CD14-positive monocyte (primary cell): ENCODE measurements around the gene MORN1. TPM values are rescaled to one million over a fixed set of nuclear protein-coding genes. Genes with fewer than 3 reads are reported as not detected.

Experiments used
- DNase-seq, 3 donors: peaks; one replicate each; pipeline ENCODE4 v3.0.0-alpha.2; 2011 to 2022
- H2AFZ ChIP-seq: 2 replicates; pipeline ENCODE4 v1.6.0; 2012; ENCODE audit warnings: mild to moderate bottlenecking, low read depth, low read length, inconsistent platforms; ENCODE audit not compliant: insufficient read depth, poor library complexity, severe bottlenecking
- H3K27ac ChIP-seq, 2 donors: 1 replicate in 1 of 2; 2 replicates in 1 of 2; pipeline ENCODE4 v1.5.1; 2012 to 2013; ENCODE audit warnings: low read length in 2 of 2, control low read depth in 1 of 2, inconsistent platforms in 1 of 2, low read depth in 1 of 2, mild to moderate bottlenecking in 1 of 2
- H3K27me3 ChIP-seq, 2 donors: one replicate each; pipeline versions ENCODE4 v1.6.0 to v1.6.1; 2011 to 2013; ENCODE audit warnings: low read length in 2 of 2; ENCODE audit not compliant: control insufficient read depth in 2 of 2, insufficient read depth in 2 of 2
- H3K36me3 ChIP-seq, 2 donors: replicated peaks in 1 of 2; 1 replicate in 1 of 2; 2 replicates in 1 of 2; pipeline versions ENCODE4 v1.5.1 to v1.6.1; 2012 to 2013; ENCODE audit warnings: low read length in 2 of 2, control low read depth in 1 of 2, inconsistent platforms in 1 of 2, mild to moderate bottlenecking in 1 of 2; ENCODE audit not compliant: insufficient read depth in 2 of 2, control insufficient read depth in 1 of 2
- H3K4me1 ChIP-seq, 2 donors: 1 replicate in 1 of 2; 2 replicates in 1 of 2; pipeline versions ENCODE4 v1.5.1 to v1.6.1; 2012 to 2013; ENCODE audit warnings: low read length in 2 of 2, control low read depth in 1 of 2, inconsistent platforms in 1 of 2, mild to moderate bottlenecking in 1 of 2, moderate library complexity in 1 of 2; ENCODE audit not compliant: insufficient read depth in 2 of 2, control insufficient read depth in 1 of 2
- H3K4me2 ChIP-seq: replicated peaks from 2 replicates; pipeline ENCODE3; 2012; ENCODE audit warnings: low read length, moderate library complexity, mild to moderate bottlenecking; ENCODE audit not compliant: poor library complexity, severe bottlenecking; ENCODE audit errors: extremely low read depth
- H3K4me3 ChIP-seq, 3 experiments: fragments of 200-600 bp in 1 of 3; sonication (generic) in 1 of 3; replicated peaks in 1 of 3; 1 replicate in 2 of 3; 2 replicates in 1 of 3; pipeline ENCODE4 v1.5.1; 2011 to 2013; ENCODE audit warnings: low read length in 3 of 3, mild to moderate bottlenecking in 3 of 3, control low read depth in 2 of 3, low read depth in 2 of 3, inconsistent platforms in 1 of 3, moderate library complexity in 1 of 3
- H3K79me2 ChIP-seq: 2 replicates; pipeline ENCODE4 v1.6.0; 2012; ENCODE audit warnings: mild to moderate bottlenecking, control low read depth, inconsistent platforms, low read length, moderate library complexity; ENCODE audit not compliant: insufficient read depth
- H3K9ac ChIP-seq: 2 replicates; pipeline ENCODE4 v1.6.0; 2017; ENCODE audit warnings: low read length, mild to moderate bottlenecking; ENCODE audit not compliant: insufficient read depth, poor library complexity, severe bottlenecking
- H3K9me3 ChIP-seq, 2 donors: replicated peaks in 1 of 2; 1 replicate in 1 of 2; 2 replicates in 1 of 2; pipeline versions ENCODE4 v1.5.1 to v1.6.1; 2012 to 2013; ENCODE audit warnings: low read length in 2 of 2, control low read depth in 1 of 2; ENCODE audit not compliant: control insufficient read depth in 1 of 2, insufficient read depth in 1 of 2
- H4K20me1 ChIP-seq: 2 replicates; pipeline ENCODE4 v1.6.0; 2012; ENCODE audit warnings: mild to moderate bottlenecking, low read length, control low read depth, moderate library complexity; ENCODE audit not compliant: insufficient read depth
- H3K27ac Mint-ChIP-seq, 7 donors: one replicate each; pipeline ENCODE4 v1.8.0; 2020; ENCODE audit warnings: mild to moderate bottlenecking in 7 of 7, mixed read lengths in 7 of 7, moderate library complexity in 6 of 7, inconsistent platforms in 2 of 7
- H3K27me3 Mint-ChIP-seq, 3 donors: one replicate each; pipeline ENCODE4 v1.8.0; 2021 to 2022; ENCODE audit warnings: low read depth in 3 of 3, mild to moderate bottlenecking in 3 of 3, mixed read lengths in 3 of 3, moderate library complexity in 3 of 3, inconsistent platforms in 1 of 3
- H3K36me3 Mint-ChIP-seq, 2 donors: one replicate each; pipeline ENCODE4 v1.8.0; 2020; ENCODE audit warnings: mixed read lengths in 2 of 2, inconsistent platforms in 1 of 2, mild to moderate bottlenecking in 1 of 2
- H3K4me1 Mint-ChIP-seq: one replicate; pipeline ENCODE4 v1.8.0; 2020; ENCODE audit warnings: mild to moderate bottlenecking, mixed read lengths
- H3K4me3 Mint-ChIP-seq, 2 donors: one replicate each; pipeline ENCODE4 v1.8.0; 2020; ENCODE audit warnings: mild to moderate bottlenecking in 2 of 2, mixed read lengths in 2 of 2, moderate library complexity in 1 of 2
- H3K9me3 Mint-ChIP-seq, 7 donors: one replicate each; pipeline ENCODE4 v1.8.0; 2020 to 2022; ENCODE audit warnings: mixed read lengths in 7 of 7, mild to moderate bottlenecking in 6 of 7, moderate library complexity in 6 of 7, inconsistent platforms in 2 of 7
- WGBS: methylation state at CpG from one replicate; pipeline ENCODE4 v1.1.5; 2013; ENCODE audit warnings: missing lambda C conversion rate; ENCODE audit not compliant: insufficient coverage; 5-methylcytosine and 5-hydroxymethylcytosine counted together
- intact Hi-C, 2 donors: fragments of 100-400 bp; cut with micrococcal nuclease; formaldehyde crosslinking; loops; one replicate each; pipeline versions ENCODE4 v1.15.0 to v1.15.1; 2023
- polyA plus RNA-seq, 3 donors: library from polyadenylated mRNA; depleted of rRNA in 1 of 3; unstranded in 2 of 3; stranded (reverse) in 1 of 3; fragments of 300-500 nt in 2 of 3; fragments of >200 nt in 1 of 3; fragmentation: Illumina TruSeq in 2 of 3; gene quantifications; 1 replicate in 2 of 3; 2 replicates in 1 of 3; pipeline ENCODE4 v1.2.3, GENCODE V29; 2012 to 2021
- TF ChIP-seq, protein P1 (sequence below): fragments of 200-600 bp; IDR thresholded peaks from one replicate; pipeline ENCODE4 v1.8.0; 2022; ENCODE audit warnings: antibody characterized with exemption, mild to moderate bottlenecking

The MORN1 gene
- polyA plus RNA-seq, 3 donors: 1.5 to 3.0 (median 1.7) TPM

DNA sequence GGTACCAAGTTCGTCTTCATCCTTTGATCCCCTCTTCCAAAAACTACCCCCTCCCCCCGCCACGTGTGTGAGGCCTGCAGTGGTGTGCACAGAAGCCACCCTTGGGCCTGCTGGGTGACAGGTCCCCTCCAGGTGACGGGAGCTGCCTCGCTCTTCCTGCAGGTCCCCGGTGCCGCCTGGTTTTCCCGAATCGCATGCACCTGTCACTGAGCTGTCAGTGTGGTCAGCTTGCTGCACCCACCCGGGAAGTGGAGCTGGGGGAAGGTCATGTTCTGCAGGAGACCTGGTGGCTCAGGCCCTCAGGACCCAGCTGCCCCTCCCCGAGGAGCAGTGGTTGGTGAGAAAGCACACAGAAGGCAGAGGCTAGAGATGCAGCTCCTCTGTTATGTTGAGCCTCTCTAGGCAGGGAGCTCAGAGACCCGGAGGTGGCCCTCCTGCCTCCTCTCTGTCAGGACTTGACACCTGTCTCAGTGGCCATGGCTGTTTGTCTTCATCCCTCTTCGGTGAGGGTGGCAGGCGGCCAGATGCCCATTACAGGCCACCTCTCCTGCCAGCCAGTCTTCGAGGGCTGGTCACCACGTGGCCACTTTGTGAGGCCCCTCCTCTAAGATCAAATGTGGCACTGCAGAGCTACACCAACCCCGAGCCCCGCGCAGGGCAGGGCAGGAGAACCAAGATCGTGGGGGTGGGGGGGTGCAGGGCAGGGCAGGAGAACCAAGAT, 102.4 kb downstream of the MORN1 start:
- H3K4me1 Mint-ChIP-seq: peaks cover 45% of the 10 kb centered on the region
- peaks cover 98% of the 10 kb centered on the region for H4K20me1 ChIP-seq
- peaks cover 53% of the 10 kb centered on the region for H3K79me2 ChIP-seq
- H3K27ac Mint-ChIP-seq: peak overlapping the region in 2 of 7 donors; percentile 46 to 50
- peaks cover 40 to 42% of the 10 kb centered on the region in 2 donors for H3K36me3 Mint-ChIP-seq
- 88% methylated on average over 13 of the region's 20 CpGs for WGBS
- TF ChIP-seq, protein P1, sequence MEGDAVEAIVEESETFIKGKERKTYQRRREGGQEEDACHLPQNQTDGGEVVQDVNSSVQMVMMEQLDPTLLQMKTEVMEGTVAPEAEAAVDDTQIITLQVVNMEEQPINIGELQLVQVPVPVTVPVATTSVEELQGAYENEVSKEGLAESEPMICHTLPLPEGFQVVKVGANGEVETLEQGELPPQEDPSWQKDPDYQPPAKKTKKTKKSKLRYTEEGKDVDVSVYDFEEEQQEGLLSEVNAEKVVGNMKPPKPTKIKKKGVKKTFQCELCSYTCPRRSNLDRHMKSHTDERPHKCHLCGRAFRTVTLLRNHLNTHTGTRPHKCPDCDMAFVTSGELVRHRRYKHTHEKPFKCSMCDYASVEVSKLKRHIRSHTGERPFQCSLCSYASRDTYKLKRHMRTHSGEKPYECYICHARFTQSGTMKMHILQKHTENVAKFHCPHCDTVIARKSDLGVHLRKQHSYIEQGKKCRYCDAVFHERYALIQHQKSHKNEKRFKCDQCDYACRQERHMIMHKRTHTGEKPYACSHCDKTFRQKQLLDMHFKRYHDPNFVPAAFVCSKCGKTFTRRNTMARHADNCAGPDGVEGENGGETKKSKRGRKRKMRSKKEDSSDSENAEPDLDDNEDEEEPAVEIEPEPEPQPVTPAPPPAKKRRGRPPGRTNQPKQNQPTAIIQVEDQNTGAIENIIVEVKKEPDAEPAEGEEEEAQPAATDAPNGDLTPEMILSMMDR: no peak
- H3K27ac ChIP-seq: no peak overlapping the region
- H3K9me3 ChIP-seq: no peaks in the 10 kb centered on the region
- H2AFZ ChIP-seq: no peak overlapping the region
- H3K36me3 ChIP-seq: no peaks in the 10 kb centered on the region
- H3K9me3 Mint-ChIP-seq: peaks cover 0 to 7% (median 2%) of the 10 kb centered on the region in 7 donors
- H3K4me3 Mint-ChIP-seq: peak overlapping the region in 1 of 2 donors; percentile 83
- H3K4me2 ChIP-seq: no peak overlapping the region
- H3K27me3 ChIP-seq: peaks cover 0 to 45% of the 10 kb centered on the region in 2 donors
- no peak overlapping the region for H3K9ac ChIP-seq
- intact Hi-C loops: no loop called here
- H3K4me1 ChIP-seq: peaks cover 42 to 55% of the 10 kb centered on the region in 2 donors
- H3K27me3 Mint-ChIP-seq: peaks cover 50 to 69% (median 54%) of the 10 kb centered on the region in 3 donors
- no peak for DNase-seq
- H3K4me3 ChIP-seq: no peak overlapping the region

DNA sequence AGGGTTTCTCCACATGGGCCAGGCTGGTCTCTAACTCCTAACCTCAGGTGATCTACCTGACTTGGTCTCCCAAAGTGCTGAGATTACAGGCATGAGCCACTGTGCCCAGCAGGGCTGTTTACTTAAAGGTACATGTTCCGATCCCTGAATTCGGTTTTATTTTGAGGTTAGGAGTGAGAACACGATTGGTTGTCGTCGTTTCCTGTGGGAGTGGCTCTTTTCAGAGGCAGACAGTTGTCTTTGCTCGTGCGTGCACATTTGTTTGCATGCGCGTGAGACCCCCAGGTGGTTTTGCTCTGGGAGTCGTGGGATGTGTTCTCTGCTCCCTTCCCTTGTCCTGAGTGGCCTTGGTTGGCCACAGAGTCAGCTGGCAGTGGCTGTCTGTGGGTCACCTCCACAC, 103.0 kb downstream of the MORN1 start:
- intact Hi-C loops: no loop called here
- no peak overlapping the region for H3K27ac ChIP-seq
- WGBS: 86% methylated on average over 5 of the region's 10 CpGs

More for the DNA sequence above, 103.0 kb downstream of the MORN1 start:
- no peaks in the 10 kb centered on the region for H3K9me3 ChIP-seq
- H3K27me3 ChIP-seq: peaks cover 0 to 39% of the 10 kb centered on the region in 2 donors
- H3K36me3 Mint-ChIP-seq: peaks cover 38 to 40% of the 10 kb centered on the region in 2 donors
- H3K27ac Mint-ChIP-seq: no peak overlapping the region
- peaks cover 0 to 7% (median 2%) of the 10 kb centered on the region in 7 donors for H3K9me3 Mint-ChIP-seq
- no peak overlapping the region for H3K4me2 ChIP-seq
- peaks cover 50% of the 10 kb centered on the region for H3K79me2 ChIP-seq
- H2AFZ ChIP-seq: no peak overlapping the region
- peaks cover 44 to 62% (median 50%) of the 10 kb centered on the region in 3 donors for H3K27me3 Mint-ChIP-seq
- peak overlapping the region in 1 of 2 donors; percentile 83 for H3K4me3 Mint-ChIP-seq
- H3K9ac ChIP-seq: no peak overlapping the region
- H3K4me3 ChIP-seq: no peak overlapping the region
- TF ChIP-seq, protein P1: no peak
- H3K36me3 ChIP-seq: no peaks in the 10 kb centered on the region
- no peak for DNase-seq
- H3K4me1 Mint-ChIP-seq: peaks cover 43% of the 10 kb centered on the region
- peaks cover 42 to 50% of the 10 kb centered on the region in 2 donors for H3K4me1 ChIP-seq
- H4K20me1 ChIP-seq: peaks cover 98% of the 10 kb centered on the region
